ENCODE data around the gene MPV17L2.

MPV17L2 gene

GRCh38 chr19:18218600-18218999 lies 25.6 kb downstream of the MPV17L2 start:
- no peak for DNase-seq (ENCODE audit: low read depth)

DNA sequence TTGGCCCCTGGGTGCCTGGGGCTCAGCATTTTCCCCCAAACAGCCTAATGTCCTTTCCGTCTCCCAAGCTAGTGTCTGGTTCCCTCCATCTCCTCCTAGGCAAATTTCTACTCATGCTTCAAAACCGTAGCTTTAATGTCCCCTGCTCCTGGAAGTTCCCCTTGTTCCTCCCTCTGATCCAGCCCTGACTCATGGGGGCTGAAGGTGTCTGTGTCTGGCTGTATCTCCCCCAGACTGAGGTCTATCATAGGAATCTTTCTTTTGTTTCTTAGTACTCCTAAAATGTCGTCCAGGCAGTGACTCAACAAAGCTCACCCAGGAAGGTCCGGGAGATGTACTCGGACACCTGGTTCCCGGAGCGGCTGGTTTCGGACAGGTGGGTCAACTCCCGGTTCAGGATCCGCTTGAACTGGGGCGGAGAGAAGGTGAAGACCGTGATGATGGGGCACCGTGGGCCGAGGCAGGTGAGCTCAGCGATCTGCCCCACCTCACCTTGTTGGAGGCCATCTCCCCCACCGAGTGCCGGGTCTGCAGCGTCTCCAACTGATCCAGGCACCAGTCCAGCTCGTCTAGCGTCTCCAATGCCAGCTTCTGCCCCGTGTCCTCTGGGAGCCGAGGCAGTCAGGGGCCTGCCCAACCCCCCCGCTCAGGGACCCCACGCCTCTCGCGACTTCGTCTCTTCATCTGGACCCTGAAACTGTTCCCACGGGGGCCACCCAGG lies 27.1 kb downstream of the MPV17L2 start:
- DNase-seq (ENCODE audit: low read depth): no peak

DNA sequence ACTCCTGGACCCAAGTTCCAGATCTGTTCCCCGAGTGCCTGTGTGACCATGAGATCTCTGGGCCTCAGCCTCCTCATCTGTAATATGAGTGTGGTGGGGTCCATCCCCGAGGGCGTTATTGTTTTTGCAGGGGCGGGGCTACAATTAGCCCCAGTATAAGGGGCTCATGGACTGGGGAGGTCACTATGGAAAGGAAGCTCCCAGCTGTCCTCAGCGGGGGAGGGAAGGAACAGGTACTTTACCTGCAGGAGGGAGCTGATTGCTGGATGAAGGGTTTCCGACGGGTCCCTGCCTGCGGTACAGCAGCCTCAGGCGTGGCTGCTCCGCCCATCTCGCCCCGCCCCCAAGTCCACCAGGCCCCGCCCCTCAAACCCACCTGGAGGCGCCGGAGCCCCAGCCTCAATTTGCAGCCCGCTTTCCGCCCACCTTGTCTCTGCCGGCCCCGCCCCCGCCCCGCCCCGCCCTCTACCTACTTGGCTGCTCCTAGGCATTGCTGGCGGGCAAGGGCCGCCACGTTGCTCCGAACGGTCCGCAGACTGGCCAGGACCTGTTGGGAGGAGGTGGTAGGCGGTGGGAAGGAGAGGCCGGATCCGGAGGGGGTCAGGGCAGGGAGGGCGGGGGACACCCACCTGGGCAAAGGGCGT lies 27.7 kb downstream of the MPV17L2 start:
- DNase-seq (ENCODE audit: low read depth): no peak

GRCh38 chr19:18221815-18222725 lies 29.1 kb downstream of the MPV17L2 start:
- no peak for DNase-seq (ENCODE audit: low read depth)

DNA sequence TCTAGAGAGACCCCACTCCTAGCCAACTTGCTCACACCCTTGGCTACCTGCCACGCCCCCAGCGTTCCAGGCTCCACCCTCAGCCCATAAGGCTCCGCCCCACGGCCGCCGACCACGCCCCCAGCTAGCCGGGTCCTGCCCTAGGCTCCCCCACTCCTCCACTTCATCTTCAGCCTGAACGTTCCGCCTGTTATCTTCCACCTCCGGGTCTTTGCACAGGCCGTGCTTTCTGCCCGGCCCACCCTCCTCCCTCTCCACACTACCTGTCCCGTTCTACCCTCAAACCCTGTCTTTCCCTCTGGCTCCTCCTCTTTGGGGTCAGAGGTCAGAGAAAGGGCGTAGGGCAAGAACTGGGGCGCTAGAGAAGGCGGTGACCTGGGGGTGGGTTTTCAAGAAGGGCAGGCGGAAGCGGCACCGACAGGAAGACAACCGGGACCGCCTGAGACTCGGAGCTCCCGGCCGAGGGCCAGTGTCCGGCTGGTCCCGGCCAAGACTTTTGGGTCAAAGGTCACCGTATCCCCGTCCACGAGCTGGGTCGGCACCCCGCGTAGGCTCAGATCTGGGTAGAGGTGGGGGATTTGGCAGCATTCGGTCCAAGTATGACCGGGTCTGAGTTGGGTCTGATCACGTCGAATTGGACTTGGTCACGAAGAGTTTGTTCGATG lies 31.0 kb downstream of the MPV17L2 start:
- no peak for DNase-seq (ENCODE audit: low read depth)

DNA sequence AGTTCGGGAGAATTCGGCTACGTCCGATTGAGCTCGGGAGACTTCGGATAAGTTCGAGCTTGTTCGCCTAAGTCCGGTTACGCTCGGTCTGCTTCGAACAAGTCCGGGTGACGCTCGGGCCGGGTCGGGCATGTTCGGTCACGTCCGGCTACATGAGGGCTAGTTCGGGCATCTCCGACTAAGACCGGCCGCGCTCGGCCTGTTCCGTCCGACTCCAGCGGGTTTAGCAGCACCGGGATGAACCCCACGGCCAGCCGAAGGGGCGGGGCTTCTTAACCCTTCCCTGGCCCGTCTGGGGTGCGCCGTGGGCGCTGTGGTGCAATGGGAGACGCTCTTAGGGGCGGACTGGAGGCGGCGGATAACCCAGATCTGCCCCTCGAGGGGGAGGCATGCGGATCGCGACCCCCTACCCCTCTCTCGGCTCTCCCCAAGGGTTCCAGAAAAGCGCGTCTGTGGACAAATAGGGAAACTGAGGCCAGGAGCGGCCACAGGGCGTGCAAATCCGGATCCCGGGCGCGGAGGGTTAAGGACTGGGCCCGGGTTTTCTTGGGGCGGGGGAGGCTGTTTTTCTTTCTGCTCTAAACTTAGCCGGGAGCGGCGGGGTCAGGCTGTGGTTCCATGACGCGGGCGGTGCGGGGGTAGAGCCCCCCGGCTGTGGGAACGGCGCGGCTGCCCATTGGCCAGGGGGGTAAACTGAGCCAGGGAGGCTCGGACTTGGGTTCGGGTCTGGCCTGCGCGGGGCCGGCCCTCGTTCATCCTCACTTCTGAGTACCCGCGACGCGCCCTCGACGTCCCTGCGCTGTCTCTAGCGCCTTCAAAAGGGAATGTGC lies 31.7 kb downstream of the MPV17L2 start:
- DNase-seq (ENCODE audit: low read depth): peak; percentile 48

GRCh38 chr19:18225355-18225701 lies 32.3 kb downstream of the MPV17L2 start:
- no peak for DNase-seq (ENCODE audit: low read depth)

DNA sequence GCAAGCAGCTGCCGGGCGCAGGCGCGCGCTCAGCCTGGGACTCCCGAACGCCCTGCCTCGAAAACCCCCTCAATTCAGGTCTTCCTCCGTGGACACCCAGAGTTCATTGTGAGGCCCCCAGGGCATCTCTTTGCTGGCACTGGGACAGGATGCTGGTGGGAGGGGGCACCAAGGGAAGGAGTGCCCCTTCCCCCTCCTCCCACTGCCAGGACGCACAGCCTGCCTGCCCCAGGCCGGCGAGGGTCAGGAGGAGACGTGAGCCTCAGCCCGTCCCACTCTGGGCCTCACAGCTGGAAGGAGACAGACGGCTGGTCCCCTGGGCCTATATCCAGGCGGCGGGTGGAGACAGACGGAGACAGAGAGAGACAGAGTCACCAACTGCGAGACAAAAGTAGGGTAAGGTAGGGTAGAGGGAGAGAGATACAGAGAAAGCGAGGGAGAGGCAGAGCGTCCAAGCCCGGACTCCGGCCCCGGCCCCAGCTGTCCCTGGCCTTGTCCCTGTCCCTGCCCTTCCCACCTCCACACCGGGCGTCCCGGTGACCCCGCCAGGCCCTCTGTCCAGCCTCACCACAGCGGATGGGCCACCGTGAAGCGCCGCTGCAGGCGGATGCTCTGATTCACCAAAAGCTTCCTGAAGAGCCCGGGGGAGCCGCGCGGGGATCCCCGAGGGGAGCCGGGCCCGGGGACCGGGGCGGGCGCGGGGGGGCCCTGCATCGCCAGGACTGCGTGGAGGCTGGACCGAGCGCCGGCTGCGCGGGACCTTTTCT lies 32.9 kb downstream of the MPV17L2 start, which contains the start of gene PDE4C:
TSS of gene PDE4C (minus strand) at position 737 of the 767 bp plus-strand sequence. CDS start at position 714, 23 bp downstream.
- DNase-seq (ENCODE audit: low read depth): no peak

- DNase-seq (ENCODE audit: low read depth): no peak
Observed at GRCh38 chr19:18226956-18227780, 34.1 kb downstream of the MPV17L2 start.

DNA sequence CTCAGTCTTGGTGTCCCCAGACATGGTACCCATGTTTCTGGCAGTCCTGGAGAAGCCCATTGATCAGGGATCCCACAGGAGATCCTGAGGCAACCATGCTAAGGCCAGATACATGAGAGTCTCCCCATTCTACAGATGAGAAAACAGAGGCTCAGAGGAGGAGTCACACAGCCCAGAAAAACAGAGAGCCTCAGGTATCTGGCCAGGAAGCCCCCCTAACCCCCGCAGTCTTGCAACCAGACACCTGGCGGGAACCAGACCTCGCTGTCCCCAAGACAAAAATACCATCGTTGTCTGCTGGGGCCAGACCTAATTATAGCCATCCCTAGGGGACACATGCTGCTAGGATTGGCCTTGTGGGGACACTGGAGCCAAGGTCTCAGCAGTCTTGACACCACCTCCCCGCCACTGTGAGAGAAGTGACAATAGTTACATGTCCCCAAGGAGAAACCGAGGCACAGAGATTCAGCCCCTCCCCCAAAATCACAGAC lies 34.8 kb downstream of the MPV17L2 start:
- no peak for DNase-seq (ENCODE audit: low read depth)

DNA sequence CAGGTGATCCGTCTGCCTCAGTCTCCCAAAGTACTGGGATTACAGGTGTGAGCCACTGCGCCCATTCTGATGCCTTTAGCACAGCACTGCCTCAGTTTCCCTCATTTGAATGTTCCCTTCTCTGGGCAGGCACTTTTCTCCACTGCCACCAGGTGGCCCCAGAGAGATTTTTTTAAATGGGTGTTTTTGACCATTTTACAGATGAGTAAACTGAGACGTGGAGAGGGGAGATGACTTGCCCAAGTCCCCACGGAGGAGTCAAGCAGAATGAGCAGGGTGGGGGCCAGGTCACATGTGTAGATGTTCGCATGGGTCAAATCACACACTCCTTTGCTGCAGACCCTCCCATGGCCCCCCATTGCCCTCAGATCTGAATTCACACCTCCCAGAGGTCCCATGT lies 36.5 kb downstream of the MPV17L2 start:
- DNase-seq (ENCODE audit: low read depth): no peak

DNA sequence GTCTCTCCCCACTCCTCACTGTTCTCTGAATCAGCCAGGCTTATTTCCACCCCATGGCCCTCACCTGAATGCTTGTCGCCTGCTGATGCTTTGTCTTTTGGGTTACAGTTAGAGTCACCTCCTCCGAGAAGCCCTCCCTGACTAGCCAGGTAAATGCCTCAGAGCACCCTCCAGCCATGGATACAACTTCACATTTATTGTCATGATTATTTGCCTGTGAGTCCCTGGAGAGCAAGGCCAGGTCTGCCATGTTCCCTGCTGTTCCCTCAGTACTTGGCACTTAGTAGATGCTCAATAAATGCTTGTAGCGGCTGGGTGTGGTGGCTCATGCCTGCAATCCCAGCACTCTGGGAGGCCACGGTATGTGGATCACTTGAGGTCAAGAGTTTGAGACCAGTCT lies 36.9 kb downstream of the MPV17L2 start:
- DNase-seq (ENCODE audit: low read depth): no peak

DNA sequence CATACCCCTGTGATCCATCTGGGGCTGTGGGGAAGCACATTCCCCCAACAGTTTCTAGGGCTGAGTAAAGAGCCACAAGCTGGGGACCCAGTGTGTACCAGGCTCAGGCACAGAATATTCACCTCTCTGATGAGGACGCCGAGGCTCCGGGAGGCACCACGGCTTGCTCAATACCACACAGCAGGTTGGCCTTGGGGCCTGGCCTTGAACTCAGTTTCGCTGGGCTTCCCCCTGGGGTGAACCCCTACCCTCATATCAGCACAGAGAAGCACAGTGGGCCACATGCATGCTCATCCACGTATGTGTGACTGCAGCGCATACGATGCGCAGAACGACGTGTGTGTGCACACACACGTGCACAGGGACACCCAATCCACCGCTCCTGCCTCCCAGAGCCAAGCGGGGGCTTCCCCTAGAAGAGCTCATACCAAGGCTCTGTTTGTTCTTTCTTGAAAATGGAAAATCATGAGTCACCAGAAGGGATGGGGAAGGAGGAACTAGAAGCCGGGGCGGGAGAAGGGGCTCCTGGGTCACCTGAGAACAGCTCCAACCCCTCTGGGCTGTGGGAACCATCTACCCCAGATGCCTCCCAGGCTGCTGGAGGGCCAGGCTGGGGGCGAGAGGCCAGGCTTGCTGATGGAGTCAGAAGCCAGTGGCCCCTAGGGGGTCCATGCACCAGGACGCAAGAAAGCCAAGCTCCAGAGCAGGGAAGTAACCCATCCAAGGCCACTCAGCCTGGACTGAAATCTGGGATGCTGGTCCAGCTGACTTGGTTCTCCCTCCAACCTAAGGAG lies 38.1 kb downstream of the MPV17L2 start:
- no peak for DNase-seq (ENCODE audit: low read depth)

GRCh38 chr19:18231775-18232174 lies 38.8 kb downstream of the MPV17L2 start:
- no peak for DNase-seq (ENCODE audit: low read depth)

GRCh38 chr19:18232540-18233223 lies 39.7 kb downstream of the MPV17L2 start:
- DNase-seq (ENCODE audit: low read depth): no peak

GRCh38 chr19:18233224-18233825 lies 40.3 kb downstream of the MPV17L2 start:
- no peak for DNase-seq (ENCODE audit: low read depth)

- no peak for DNase-seq (ENCODE audit: low read depth)
Observed at GRCh38 chr19:18234194-18234593, 41.2 kb downstream of the MPV17L2 start.

DNA sequence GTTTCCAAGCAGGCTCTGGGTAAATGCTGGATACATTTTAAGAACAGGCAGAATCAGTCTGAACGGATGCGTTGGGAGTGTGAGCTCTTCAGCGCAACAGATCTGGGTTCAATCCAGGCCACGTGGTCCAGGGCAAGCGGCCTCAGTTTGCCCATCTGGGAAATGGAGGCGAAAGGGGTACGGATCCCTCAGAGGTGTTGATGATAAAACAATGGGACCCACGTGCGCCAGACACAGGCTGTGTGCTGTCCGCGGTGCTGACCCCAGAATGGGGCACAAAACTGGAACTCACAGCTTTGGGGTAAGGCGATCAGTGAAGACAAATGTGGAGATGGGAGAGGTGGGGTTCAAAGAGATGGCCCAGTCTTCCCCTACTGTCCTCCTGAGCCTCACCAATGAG lies 46.3 kb downstream of the MPV17L2 start:
- DNase-seq (ENCODE audit: low read depth): no peak
